ENCODE results near the gene TARM1. TPM values are rescaled to one million over a fixed set of nuclear protein-coding genes. Genes with fewer than 3 reads are reported as not detected.

The TARM1 gene
- total RNA-seq, 1 donor from 2014 or later: not detected

- Mint-ChIP-seq H3K27ac (ENCODE audit: unreplicated experiment) (no peak overlapping the region), H3K27me3 (ENCODE audit: low read depth) (no peaks in the 10 kb centered on the region), H3K4me3 (ENCODE audit: unreplicated experiment) (no peak overlapping the region)
Observed at GRCh38 chr19:54069470-54069869, 11.7 kb downstream of the TARM1 start.

GRCh38 chr19:54063350-54064116, 17.6 kb downstream of the TARM1 start, which contains the start of gene VSTM1:
Gene VSTM1 (minus strand): TSS chr19:54063897. CDS start chr19:54063777, 120 bp downstream.
- peaks cover 4% of the 10 kb centered on the region for H3K9me3 Mint-ChIP-seq (ENCODE audit: low read depth)
- H3K4me1 Mint-ChIP-seq (ENCODE audit: low read depth): no peaks in the 10 kb centered on the region
- no peaks in the 10 kb centered on the region for H3K27me3 Mint-ChIP-seq (ENCODE audit: low read depth)
- no peak within 1 kb of the TSS for H3K4me3 Mint-ChIP-seq (ENCODE audit: unreplicated experiment)
- H3K27ac Mint-ChIP-seq (ENCODE audit: unreplicated experiment): no peak within 1 kb of the TSS
- no peak for TF ChIP-seq CTCF (IDR thresholded peaks at IDR 0.05)
- H3K36me3 Mint-ChIP-seq (ENCODE audit: low read depth): no peaks in the 10 kb centered on the region
- DNase-seq (ENCODE audit: low spot score): no peak

More at GRCh38 chr19:54069470-54069869, 11.7 kb downstream of the TARM1 start:
- Mint-ChIP-seq H3K36me3 (ENCODE audit: low read depth) (no peaks in the 10 kb centered on the region), H3K4me1 (ENCODE audit: low read depth) (no peaks in the 10 kb centered on the region), H3K9me3 (ENCODE audit: low read depth) (peaks cover 17% of the 10 kb centered on the region)
- no peak for TF ChIP-seq CTCF (IDR thresholded peaks at IDR 0.05)
- no peak for DNase-seq (ENCODE audit: low spot score)

GRCh38 chr19:54062643-54063042, 18.5 kb downstream of the TARM1 start:
- H3K4me3 Mint-ChIP-seq (ENCODE audit: unreplicated experiment): no peak overlapping the region
- peaks cover 2% of the 10 kb centered on the region for H3K9me3 Mint-ChIP-seq (ENCODE audit: low read depth)
- no peak overlapping the region for H3K27ac Mint-ChIP-seq (ENCODE audit: unreplicated experiment)
- no peak for DNase-seq (ENCODE audit: low spot score)
- H3K27me3 Mint-ChIP-seq (ENCODE audit: low read depth): no peaks in the 10 kb centered on the region
- TF ChIP-seq CTCF (IDR thresholded peaks at IDR 0.05): no peak
- no peaks in the 10 kb centered on the region for H3K36me3 Mint-ChIP-seq (ENCODE audit: low read depth)
- H3K4me1 Mint-ChIP-seq (ENCODE audit: low read depth): no peaks in the 10 kb centered on the region

- H3K27me3 Mint-ChIP-seq (ENCODE audit: low read depth): peaks cover 9% of the 10 kb centered on the region
- peaks cover 5% of the 10 kb centered on the region for H3K9me3 Mint-ChIP-seq (ENCODE audit: low read depth)
- no peak for TF ChIP-seq CTCF (IDR thresholded peaks at IDR 0.05)
- no peak for DNase-seq (ENCODE audit: low spot score)
- H3K4me1 Mint-ChIP-seq (ENCODE audit: low read depth): no peaks in the 10 kb centered on the region
- H3K4me3 Mint-ChIP-seq (ENCODE audit: unreplicated experiment): no peak overlapping the region
- H3K36me3 Mint-ChIP-seq (ENCODE audit: low read depth): no peaks in the 10 kb centered on the region
- no peak overlapping the region for H3K27ac Mint-ChIP-seq (ENCODE audit: unreplicated experiment)
Observed at GRCh38 chr19:54047616-54048015, 33.5 kb downstream of the TARM1 start.

GRCh38 chr19:54045771-54046170, 35.4 kb downstream of the TARM1 start:
- no peak for TF ChIP-seq CTCF (IDR thresholded peaks at IDR 0.05)
- DNase-seq (ENCODE audit: low spot score): no peak
- peaks cover 3% of the 10 kb centered on the region for H3K9me3 Mint-ChIP-seq (ENCODE audit: low read depth)
- H3K4me1 Mint-ChIP-seq (ENCODE audit: low read depth): no peaks in the 10 kb centered on the region
- H3K27me3 Mint-ChIP-seq (ENCODE audit: low read depth): peaks cover 9% of the 10 kb centered on the region
- no peak overlapping the region for H3K4me3 Mint-ChIP-seq (ENCODE audit: unreplicated experiment)
- no peak overlapping the region for H3K27ac Mint-ChIP-seq (ENCODE audit: unreplicated experiment)
- no peaks in the 10 kb centered on the region for H3K36me3 Mint-ChIP-seq (ENCODE audit: low read depth)
